Mucosa of gallbladder (tissue), 1 donor: ENCODE data around the gene OPALIN. TPM values are rescaled to one million over a fixed set of nuclear protein-coding genes. Genes with fewer than 3 reads are reported as not detected.
"Not testable (repeated sequence)": the region's sequence is repeated elsewhere in the genome, so short reads cannot be mapped to it uniquely, and the experiment has no call there.

Source experiments
- DNase-seq: peaks from one replicate; pipeline ENCODE4 v3.0.0-alpha.2; 2020; ENCODE audit warnings: low spot score
- total RNA-seq: library from RNA; stranded (reverse); gene quantifications from one replicate; pipeline ENCODE4 v1.2.1, GENCODE V29; 2021
- donor health status: DM: no; HTN: no; CAD: no.

Gene OPALIN
- total RNA-seq, 1 donor from 2014 or later, result not detected

GRCh38 chr10:96338279-96338925, 20.4 kb downstream of the OPALIN start:
- DNase-seq, result no peak

DNA sequence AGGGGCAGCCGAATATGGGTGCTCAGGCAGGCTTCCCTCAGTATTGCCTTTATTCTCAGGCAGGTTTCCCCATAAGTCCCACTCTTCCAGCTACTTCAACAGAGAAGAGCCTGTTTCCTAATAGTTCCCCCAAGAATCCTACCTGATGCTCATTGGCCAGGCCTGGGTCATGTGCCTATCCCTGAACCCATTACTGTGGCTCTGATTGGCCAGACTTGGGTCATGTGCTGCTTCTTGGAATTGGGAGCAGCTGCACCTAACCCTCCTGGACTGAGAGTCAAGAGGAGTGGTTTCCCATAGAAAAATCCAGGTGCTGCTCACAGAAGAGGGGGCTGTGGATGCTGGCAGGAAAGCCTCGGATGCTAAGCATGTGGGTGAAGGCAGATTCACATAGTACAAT, 21.7 kb downstream of the OPALIN start:
- DNase-seq, result no peak

GRCh38 chr10:96334616-96335526, 23.9 kb downstream of the OPALIN start:
- peak; percentile 31 for DNase-seq

DNA sequence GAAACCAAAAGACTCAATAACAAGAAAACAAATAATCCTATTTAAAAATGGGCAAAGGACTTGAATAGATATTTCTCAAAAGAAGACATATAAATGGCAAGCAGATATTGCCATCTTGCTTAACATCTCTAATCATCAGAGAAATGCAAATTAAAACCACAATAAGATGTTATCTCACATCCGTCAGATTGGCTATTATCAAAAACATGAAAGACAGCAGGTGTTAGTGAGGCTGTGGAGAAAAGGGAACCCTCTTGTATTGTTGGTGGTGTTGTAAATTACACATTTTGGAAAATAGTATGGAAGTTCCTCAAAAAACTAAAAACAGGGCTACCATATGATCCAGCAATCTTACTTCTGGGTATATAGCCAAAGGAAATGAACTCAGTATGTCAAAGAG, 25.7 kb downstream of the OPALIN start:
- no peak for DNase-seq

- no peak for DNase-seq
Measured at GRCh38 chr10:96327462-96327861, 31.3 kb downstream of the OPALIN start.

GRCh38 chr10:96325719-96326373, 33.0 kb downstream of the OPALIN start:
- no peak for DNase-seq

- no peak for DNase-seq
Measured at GRCh38 chr10:96324447-96324846, 34.4 kb downstream of the OPALIN start.

- DNase-seq, result no peak
Measured at GRCh38 chr10:96322275-96322674, 36.5 kb downstream of the OPALIN start.

DNA sequence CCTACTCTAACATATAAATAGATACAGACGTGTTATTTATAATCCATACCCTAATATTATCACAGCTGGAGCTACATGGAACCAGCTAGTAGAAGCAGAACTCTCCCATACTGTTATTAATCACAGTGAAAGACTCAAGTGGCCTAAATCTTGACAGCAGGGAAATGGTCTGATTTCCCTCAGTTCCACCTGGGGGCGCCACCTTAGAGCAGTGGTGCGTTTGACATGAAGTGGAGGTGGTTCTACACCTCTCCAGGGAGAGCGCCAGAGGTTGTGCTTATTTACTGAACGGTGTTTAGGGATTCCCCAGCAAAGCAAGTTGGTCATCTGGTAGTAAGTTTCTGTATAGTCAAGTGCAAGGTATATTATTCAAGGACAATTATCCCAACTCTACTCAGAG, 37.0 kb downstream of the OPALIN start:
- no peak for DNase-seq

GRCh38 chr10:96319754-96320474, 38.9 kb downstream of the OPALIN start:
- no peak for DNase-seq

GRCh38 chr10:96317067-96317833, 41.6 kb downstream of the OPALIN start:
- no peak for DNase-seq

DNA sequence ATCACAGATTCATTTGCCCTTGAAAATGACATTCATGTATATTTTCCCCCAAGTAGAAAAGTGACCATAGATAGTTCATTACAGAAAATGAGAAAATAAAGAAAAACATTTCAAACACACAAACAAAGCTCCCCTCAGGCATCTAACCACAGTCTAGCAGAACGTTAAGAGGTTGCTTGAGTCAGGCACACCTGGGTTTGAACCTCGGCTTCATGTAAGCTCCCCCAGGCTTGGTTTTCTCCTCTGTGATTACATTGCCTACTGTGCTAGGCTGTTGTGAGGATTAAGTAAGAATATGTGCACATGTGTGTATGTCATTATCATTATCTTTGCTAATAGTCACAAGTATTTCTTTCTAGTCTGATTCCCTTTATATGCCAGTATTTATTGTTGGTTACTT, 45.5 kb downstream of the OPALIN start:
- no peak for DNase-seq

DNA sequence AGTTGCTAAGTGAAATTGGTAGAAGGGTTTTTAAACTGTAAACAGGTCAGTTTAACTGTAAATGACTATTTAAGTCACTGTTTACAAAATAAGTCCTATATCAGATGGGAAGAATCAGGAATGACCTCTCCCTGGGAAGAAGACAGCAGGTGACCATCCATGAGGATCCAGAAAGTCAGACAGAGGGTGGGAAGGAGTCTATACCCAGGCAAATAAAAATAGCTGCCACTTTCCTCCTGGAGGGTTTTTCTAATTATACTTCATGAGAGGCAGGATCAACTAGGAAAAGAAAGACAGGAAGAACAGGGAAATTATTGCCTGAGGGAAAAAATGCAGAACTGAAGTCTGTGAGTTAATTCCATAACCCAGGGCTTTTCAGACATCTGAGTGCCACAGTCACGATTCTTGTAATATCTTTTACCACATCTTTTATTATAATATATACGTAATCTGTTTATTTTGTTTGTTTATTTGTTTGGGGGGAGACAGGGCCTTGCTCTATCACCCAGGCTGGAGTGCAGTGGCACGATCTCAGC, 47.6 kb downstream of the OPALIN start:
- DNase-seq, result no peak

DNA sequence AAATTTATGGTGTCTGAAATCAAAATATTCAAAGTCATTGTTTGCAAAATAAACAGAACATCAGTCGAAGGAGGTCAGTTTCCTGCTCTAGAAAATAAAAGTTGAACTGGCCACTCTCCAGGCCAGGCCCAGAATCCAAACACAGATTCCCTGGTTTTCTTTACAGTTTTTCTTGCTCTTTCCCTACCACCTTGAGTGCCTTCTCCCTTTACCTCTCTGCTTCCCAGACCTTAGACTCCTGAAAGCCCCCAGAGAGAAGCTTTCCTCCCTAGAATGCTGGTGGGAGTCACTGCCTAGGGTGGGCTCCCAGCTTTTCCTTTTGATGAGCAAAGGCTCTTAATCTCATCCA, 48.5 kb downstream of the OPALIN start:
- DNase-seq, result no peak

- DNase-seq, result no peak
Measured at GRCh38 chr10:96309628-96310320, 49.0 kb downstream of the OPALIN start.

- not testable (repeated sequence) for DNase-seq
Measured at GRCh38 chr10:96308854-96309253, 49.9 kb downstream of the OPALIN start.

- DNase-seq, result peak; percentile 33
Measured at GRCh38 chr10:96306516-96306915, 52.3 kb downstream of the OPALIN start.

GRCh38 chr10:96305019-96305418, 53.8 kb downstream of the OPALIN start:
- no peak for DNase-seq

- DNase-seq, result no peak
Measured at GRCh38 chr10:96304230-96304629, 54.6 kb downstream of the OPALIN start, which contains the start of gene DNTT. Gene DNTT (plus strand): TSS chr10:96304434. CDS start chr10:96304498, 64 bp downstream.

- no peak for DNase-seq
Measured at GRCh38 chr10:96301616-96302015, 57.2 kb downstream of the OPALIN start.
